HEK293T (cell line): ENCODE measurements around the gene MYO1B.

Experiments used
- CTCF ChIA-PET: fragments of 350-600 bp; formaldehyde crosslinking; extraction: SDS; loops from one replicate; lab custom pipeline; 2021; ENCODE audit warnings: antibody characterized with exemption, inconsistent platforms; lab: Yijun Ruan, JAX
- POLR2A ChIA-PET: fragments of 350-600 bp; formaldehyde crosslinking; extraction: SDS; loops from one replicate; lab custom pipeline; 2020; ENCODE audit warnings: antibody characterized with exemption, inconsistent platforms; lab: Yijun Ruan, JAX
- DNase-seq: peaks from one replicate; pipeline ENCODE4 v3.0.0; 2012; ENCODE audit warnings: mixed read lengths; ENCODE audit errors: extremely low spot score
- ARNT ChIP-seq: fragments of 450-650 bp; IDR thresholded peaks from 2 replicates; pipeline ENCODE4 v1.6.1; 2017; ENCODE audit warnings: mild to moderate bottlenecking
- BHLHE40 ChIP-seq: fragments of 450-650 bp; IDR thresholded peaks from 2 replicates; pipeline ENCODE4 v1.6.1; 2016; ENCODE audit warnings: mild to moderate bottlenecking, moderate library complexity, borderline replicate concordance
- CTBP1 ChIP-seq: fragments of 450-650 bp; IDR thresholded peaks from 2 replicates; pipeline ENCODE4 v1.6.1; 2016; ENCODE audit warnings: borderline replicate concordance
- ELF4 ChIP-seq: fragments of 450-650 bp; IDR thresholded peaks from 2 replicates; pipeline ENCODE4 v1.6.1; 2017; ENCODE audit warnings: antibody characterized with exemption
- FOXA1 ChIP-seq: fragments of 450-650 bp; IDR thresholded peaks from 2 replicates; pipeline ENCODE4 v1.6.1; 2016; ENCODE audit warnings: mild to moderate bottlenecking
- FOXK2 ChIP-seq: fragments of 450-650 bp; IDR thresholded peaks from 2 replicates; pipeline ENCODE4 v1.6.1; 2016; ENCODE audit warnings: mild to moderate bottlenecking
- FOXM1 ChIP-seq: fragments of 450-650 bp; IDR thresholded peaks from 2 replicates; pipeline ENCODE4 v1.6.1; 2017; ENCODE audit warnings: mild to moderate bottlenecking, borderline replicate concordance
- HDGF ChIP-seq: fragments of 450-650 bp; IDR thresholded peaks from 2 replicates; pipeline ENCODE4 v1.6.1; 2017; ENCODE audit warnings: antibody characterized with exemption, borderline replicate concordance
- L3MBTL2 ChIP-seq: fragments of 450-650 bp; conservative IDR thresholded peaks from 2 replicates; pipeline ENCODE4 v1.6.1; 2016; ENCODE audit warnings: mild to moderate bottlenecking
- LEF1 ChIP-seq: fragments of 450-650 bp; IDR thresholded peaks from 2 replicates; pipeline ENCODE4 v1.6.1; 2017; ENCODE audit warnings: mild to moderate bottlenecking, borderline replicate concordance
- NFRKB ChIP-seq: fragments of 450-650 bp; IDR thresholded peaks from 2 replicates; pipeline ENCODE4 v1.6.1; 2016; ENCODE audit warnings: mild to moderate bottlenecking, moderate library complexity
- SP1 ChIP-seq: fragments of 450-650 bp; IDR thresholded peaks from 2 replicates; pipeline ENCODE4 v1.6.1; 2017
- SUZ12 ChIP-seq: fragments of 450-650 bp; IDR thresholded peaks from 2 replicates; pipeline ENCODE4 v1.6.1; 2016; ENCODE audit warnings: mild to moderate bottlenecking
- TARDBP ChIP-seq: fragments of 450-650 bp; IDR thresholded peaks from 2 replicates; pipeline ENCODE4 v1.6.1; 2016
- ZNF384 ChIP-seq: fragments of 450-650 bp; IDR thresholded peaks from 2 replicates; pipeline ENCODE4 v1.6.1; 2016
- TF ChIP-seq, protein P1 (sequence below): fragments of 450-650 bp; IDR thresholded peaks from 2 replicates; pipeline ENCODE4 v1.6.1; 2016

The MYO1B gene

GRCh38 chr2:191228861-191229260 lies 16.3 kb upstream of the MYO1B start:
- POLR2A ChIA-PET = no interaction called here
- DNase-seq = no peak
- CTCF ChIA-PET = interaction anchor here (0.6 kb wide), 1 partner anchor 17 kb away, joined by 6 read pairs; no protein-coding TSS in a partner anchor
- no peak for TF ChIP-seq FOXA1
- TF ChIP-seq L3MBTL2 = no peak
- no peak for TF ChIP-seq CTBP1
- TF ChIP-seq SP1 = no peak
- no peak for TF ChIP-seq BHLHE40
- TF ChIP-seq FOXM1 = no peak
- TF ChIP-seq, protein P1, sequence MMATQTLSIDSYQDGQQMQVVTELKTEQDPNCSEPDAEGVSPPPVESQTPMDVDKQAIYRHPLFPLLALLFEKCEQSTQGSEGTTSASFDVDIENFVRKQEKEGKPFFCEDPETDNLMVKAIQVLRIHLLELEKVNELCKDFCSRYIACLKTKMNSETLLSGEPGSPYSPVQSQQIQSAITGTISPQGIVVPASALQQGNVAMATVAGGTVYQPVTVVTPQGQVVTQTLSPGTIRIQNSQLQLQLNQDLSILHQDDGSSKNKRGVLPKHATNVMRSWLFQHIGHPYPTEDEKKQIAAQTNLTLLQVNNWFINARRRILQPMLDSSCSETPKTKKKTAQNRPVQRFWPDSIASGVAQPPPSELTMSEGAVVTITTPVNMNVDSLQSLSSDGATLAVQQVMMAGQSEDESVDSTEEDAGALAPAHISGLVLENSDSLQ = no peak
- no peak for TF ChIP-seq TARDBP

GRCh38 chr2:191230174-191230573 lies 15.0 kb upstream of the MYO1B start:
- ChIA-PET CTCF (interaction anchor here (1.2 kb wide), 1 partner anchor 12 kb away, joined by 6 read pairs; no protein-coding TSS in a partner anchor), POLR2A (no interaction called here)
- TF ChIP-seq LEF1 = no peak
- TF ChIP-seq ZNF384 = no peak
- TF ChIP-seq NFRKB = no peak
- TF ChIP-seq ELF4 = no peak
- no peak for TF ChIP-seq FOXA1
- TF ChIP-seq SUZ12 = no peak
- no peak for TF ChIP-seq FOXK2
- no peak for TF ChIP-seq BHLHE40
- no peak for TF ChIP-seq ARNT
- no peak for TF ChIP-seq TARDBP
- no peak for DNase-seq

DNA sequence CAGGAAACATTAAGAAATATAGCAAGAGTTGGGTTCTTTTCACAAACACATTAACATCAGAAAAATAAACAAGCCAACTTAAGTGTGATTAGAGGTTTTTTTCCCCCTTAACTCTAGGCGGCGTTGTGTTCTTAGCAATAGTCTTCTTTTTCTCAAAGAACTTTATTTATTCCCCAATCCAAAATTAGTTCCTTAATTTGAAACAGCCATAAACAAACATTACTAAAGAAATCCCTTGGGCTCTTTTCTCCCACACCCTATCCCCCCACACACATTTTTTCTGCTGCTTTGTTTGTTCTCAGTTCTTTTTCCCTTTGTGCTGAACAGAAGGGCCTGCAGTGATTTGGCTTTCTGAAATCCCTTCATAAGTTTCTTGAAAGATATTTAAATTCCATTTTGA lies 13.2 kb upstream of the MYO1B start:
- TF ChIP-seq BHLHE40 (no peak), L3MBTL2 (no peak), CTBP1 (no peak), FOXA1 (no peak), NFRKB (no peak), SUZ12 (no peak), LEF1 (no peak), HDGF (no peak), FOXM1 (no peak)
- no peak for DNase-seq
- CTCF ChIA-PET = no interaction called here
- POLR2A ChIA-PET = no interaction called here

DNA sequence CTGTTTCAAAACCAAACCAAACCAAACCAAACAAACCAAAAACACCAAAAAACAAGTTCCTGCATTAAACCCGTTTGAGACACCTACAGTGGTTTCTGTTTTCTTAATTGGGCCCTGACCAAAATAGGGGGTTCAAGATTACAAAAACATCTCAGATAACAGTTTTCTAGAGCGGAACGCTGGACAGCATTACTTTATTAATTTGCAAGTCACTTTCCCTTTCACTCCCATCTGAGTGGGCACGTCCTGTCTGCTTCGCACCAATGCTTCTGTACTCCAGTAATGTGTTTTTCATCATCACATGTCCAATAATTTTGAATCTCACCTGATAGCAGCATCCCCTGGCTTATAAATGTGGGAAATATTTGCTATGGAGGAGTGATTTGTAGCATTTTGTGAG lies 11.7 kb upstream of the MYO1B start:
- ChIA-PET CTCF (no interaction called here), POLR2A (no interaction called here)
- no peak for TF ChIP-seq SUZ12
- no peak for TF ChIP-seq FOXK2
- no peak for TF ChIP-seq FOXM1
- TF ChIP-seq ZNF384 = no peak
- TF ChIP-seq ARNT = no peak
- no peak for TF ChIP-seq TARDBP
- no peak for TF ChIP-seq HDGF
- TF ChIP-seq LEF1 = no peak
- no peak for TF ChIP-seq SP1
- TF ChIP-seq, protein P1 = no peak
- no peak for TF ChIP-seq NFRKB
- TF ChIP-seq ELF4 = no peak
- no peak for TF ChIP-seq FOXA1
- no peak for TF ChIP-seq L3MBTL2
- TF ChIP-seq CTBP1 = no peak
- TF ChIP-seq BHLHE40 = no peak
- DNase-seq = no peak

- ChIA-PET CTCF (interaction anchor here (1.0 kb wide), 1 partner anchor 15 kb away, joined by 3 read pairs; no protein-coding TSS in a partner anchor), POLR2A (no interaction called here)
- no peak for DNase-seq
- no peak for TF ChIP-seq SUZ12
- TF ChIP-seq FOXK2 = no peak
- no peak for TF ChIP-seq BHLHE40
- TF ChIP-seq FOXM1 = no peak
- TF ChIP-seq LEF1 = no peak
- TF ChIP-seq SP1 = no peak
- no peak for TF ChIP-seq ARNT
- no peak for TF ChIP-seq L3MBTL2
- TF ChIP-seq HDGF = no peak
- no peak for TF ChIP-seq CTBP1
- no peak for TF ChIP-seq ZNF384
- TF ChIP-seq FOXA1 = no peak
- TF ChIP-seq ELF4 = no peak
- TF ChIP-seq NFRKB = no peak
Measured at GRCh38 chr2:191234376-191234775, 10.8 kb upstream of the MYO1B start.

GRCh38 chr2:191240871-191241270 lies 4.3 kb upstream of the MYO1B start:
- CTCF ChIA-PET = no interaction called here
- TF ChIP-seq LEF1 (no peak), SP1 (no peak), SUZ12 (no peak)
- TF ChIP-seq, protein P1 = no peak
- DNase-seq = no peak
- POLR2A ChIA-PET = no interaction called here
